Left renal cortex interstitium (tissue), 4 donors: ENCODE data around the gene NPNT. TPM values are rescaled to one million over a fixed set of nuclear protein-coding genes. Genes with fewer than 3 reads are reported as not detected.

Experiments used
- DNase-seq, 4 donors: peaks; one replicate each; pipeline ENCODE4 v3.0.0-alpha.2; 2013; ENCODE audit warnings: low read depth in 4 of 4, low spot score in 2 of 4, missing footprints in 1 of 4
- polyA plus RNA-seq, 4 donors: library from polyadenylated mRNA; unstranded; fragments of 120-200 nt; gene quantifications; one replicate each; pipeline ENCODE4 v1.2.1, GENCODE V29; 2013; ENCODE audit not compliant: insufficient read length in 4 of 4

The NPNT gene
- polyA plus RNA-seq, 4 donors = 164 to 207 (median 187) TPM

- no peak for DNase-seq
Observed at GRCh38 chr4:106010761-106011160, 115.5 kb downstream of the NPNT start.

GRCh38 chr4:106011387-106011786 lies 116.1 kb downstream of the NPNT start:
- no peak for DNase-seq

- no peak for DNase-seq
Observed at GRCh38 chr4:106017975-106018374, 122.7 kb downstream of the NPNT start.

- no peak for DNase-seq
Observed at GRCh38 chr4:106019771-106020170, 124.5 kb downstream of the NPNT start.

Other genes with a start within 250 kb of the NPNT start
- gene INTS12, start 186.8 kb upstream of the NPNT start, polyA plus RNA-seq = 10 to 100 TPM; 27.2 to 36.0 (median 30.6) TPM
- gene GSTCD, start 186.7 kb upstream of the NPNT start, polyA plus RNA-seq = 10 to 100 TPM; 15.3 to 19.9 (median 17.9) TPM